T-helper 22 cell (primary cell): Measurements from ENCODE around the gene STRA6.

Experiments
- DNase-seq: peaks from one replicate; pipeline ENCODE4 v3.0.0-alpha.2; 2020; ENCODE audit warnings: low read depth

Gene STRA6, protein sequence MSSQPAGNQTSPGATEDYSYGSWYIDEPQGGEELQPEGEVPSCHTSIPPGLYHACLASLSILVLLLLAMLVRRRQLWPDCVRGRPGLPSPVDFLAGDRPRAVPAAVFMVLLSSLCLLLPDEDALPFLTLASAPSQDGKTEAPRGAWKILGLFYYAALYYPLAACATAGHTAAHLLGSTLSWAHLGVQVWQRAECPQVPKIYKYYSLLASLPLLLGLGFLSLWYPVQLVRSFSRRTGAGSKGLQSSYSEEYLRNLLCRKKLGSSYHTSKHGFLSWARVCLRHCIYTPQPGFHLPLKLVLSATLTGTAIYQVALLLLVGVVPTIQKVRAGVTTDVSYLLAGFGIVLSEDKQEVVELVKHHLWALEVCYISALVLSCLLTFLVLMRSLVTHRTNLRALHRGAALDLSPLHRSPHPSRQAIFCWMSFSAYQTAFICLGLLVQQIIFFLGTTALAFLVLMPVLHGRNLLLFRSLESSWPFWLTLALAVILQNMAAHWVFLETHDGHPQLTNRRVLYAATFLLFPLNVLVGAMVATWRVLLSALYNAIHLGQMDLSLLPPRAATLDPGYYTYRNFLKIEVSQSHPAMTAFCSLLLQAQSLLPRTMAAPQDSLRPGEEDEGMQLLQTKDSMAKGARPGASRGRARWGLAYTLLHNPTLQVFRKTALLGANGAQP

DNA sequence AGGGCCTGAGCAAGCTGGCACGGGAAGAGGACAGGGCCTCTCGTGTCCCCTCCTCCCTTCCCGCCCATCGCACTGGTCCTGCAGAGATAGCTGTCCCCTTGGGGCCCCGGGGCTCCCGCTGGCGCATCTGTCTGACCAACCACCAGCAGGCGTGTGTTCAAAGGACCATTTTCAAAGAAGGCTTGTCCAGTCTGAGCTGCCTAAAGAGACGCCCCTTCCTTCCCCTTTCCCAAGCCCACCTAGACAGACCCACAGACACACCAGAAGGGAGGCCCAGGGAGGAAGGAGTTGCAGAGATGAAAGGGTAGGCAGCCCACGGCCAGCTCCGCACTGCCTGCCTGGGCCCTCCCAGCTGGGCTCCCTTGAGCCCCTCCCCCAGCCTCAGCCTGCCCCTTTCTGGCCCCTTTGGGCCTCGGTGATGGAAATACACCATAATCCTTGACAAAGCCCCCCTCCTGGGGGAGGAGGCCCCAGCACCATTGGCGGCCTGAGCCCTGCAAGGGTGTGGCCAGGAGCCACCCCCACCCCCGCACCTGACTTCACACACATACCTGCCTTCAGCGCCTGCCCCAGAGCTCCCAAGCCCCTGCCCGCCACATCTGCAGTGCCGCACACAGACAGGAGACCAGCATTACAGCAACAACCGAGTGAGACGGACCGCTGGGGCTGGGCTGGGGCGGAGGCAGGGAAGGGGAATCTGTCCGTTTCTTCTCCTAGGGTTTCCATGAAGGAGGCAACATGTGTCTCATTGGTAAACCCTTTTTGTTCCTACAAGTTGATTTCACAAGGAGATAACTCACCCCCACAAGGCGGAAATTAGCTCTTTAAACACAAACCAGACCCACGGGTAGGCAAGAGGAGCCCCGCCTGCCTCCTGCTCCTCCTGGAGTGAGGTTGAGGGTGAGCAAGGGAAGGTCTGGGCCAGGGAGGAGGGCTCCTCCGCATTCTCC, at the start of gene STRA6:
Gene STRA6 (minus strand): TSS at position 336 of the 950 bp plus-strand sequence. CDS start 520 bp downstream, outside the sequence.
- DNase-seq, result no peak

DNA sequence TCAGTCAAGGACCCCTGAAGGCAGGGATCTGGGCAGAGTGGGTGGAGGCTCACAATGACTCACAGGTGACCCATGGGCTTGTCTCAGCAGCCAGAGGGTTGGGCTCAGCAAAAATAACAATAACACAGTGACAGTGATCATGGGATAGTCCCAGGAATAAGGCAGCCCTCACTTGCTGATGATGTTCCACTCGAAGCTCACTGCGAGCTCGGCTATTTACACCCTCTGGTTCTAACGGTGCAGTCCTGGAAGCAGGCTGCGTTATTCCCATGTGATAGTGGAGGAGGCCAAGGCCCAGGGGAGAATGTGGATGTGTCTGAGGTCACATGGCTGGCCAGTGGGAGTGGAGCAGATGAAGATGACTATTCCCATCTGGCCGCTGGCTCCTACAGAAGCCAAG, 49.7 kb upstream of the STRA6 start:
- DNase-seq, result no peak

DNA sequence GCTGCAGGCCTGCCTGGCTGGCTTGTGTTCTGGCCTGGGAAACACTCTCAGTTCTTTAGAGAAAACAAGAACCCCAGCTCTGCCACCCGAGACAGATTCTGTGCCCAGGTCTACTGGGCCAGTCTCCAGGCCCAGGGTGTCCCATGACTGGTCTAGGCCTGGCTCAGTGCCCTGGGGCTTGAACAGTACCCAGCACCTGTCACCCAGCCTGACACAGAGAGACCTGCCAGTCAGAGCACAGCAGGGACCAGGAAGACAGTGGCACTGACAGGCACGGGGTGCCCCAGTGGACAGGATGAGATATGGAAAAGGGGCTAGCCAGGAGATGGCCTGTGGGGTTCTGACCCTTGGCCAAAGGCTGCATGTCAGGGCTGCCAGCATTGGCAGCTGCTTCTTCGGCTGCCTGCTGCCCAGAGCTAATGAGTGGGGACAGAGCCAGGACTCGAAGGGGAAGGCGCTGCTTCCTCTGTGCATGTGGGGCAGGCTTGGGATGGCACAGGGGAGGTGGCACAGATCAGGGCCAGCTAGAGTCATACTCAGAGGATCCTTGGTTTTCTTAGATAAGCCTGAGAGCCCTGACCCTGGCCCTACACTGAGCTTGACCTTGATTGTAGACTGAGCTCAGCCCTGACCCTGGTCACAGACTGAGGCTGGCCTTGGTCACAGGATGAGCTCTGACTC, 48.7 kb upstream of the STRA6 start:
- no peak for DNase-seq

DNA sequence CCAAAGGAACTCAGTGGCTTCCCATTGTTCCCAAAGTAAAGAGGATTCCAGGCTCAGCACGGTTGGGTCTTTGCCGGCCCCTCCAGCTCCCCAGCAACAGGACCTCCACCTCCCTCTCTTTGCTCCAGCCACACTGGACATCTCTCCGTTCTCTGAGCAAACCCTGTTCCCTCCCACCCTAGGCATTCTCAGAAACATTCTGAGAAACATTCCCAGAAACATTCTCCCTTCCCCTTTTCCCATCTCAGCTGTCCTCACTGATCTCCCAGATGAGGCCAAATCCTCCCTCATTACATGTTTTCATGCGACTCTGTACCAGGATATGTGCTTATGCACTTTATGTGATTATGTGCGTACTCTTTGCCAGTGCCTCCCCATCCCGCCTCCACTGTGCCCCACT, 47.7 kb upstream of the STRA6 start:
- no peak for DNase-seq

DNA sequence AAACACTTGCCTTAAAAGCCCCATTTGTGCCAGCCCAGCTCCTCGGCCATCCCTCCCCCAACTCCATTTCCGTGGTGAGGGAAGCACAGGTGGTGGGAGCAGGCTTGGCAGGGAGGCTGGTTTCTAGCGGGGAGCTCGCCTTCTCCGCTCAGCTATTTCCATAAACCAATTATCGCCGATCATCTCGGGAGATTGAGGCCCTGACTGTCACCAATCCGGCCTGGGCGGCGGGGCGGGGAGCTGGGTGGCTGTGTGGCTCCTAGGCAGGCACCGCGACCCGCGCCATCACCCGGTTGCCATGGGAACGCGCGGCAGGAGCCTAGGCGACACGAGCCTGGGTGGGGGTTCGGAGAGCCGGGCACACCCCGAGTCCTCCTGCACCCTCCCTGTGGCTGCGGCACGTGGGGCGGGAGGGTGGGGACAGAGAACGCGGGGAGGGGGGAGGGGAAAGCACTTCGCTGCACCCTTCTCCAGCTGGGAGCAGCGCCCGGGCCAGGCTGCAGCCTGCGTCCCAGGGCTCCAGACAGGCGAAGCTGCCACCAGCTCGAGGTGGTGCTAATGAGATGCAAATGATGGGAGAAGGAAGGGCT, 42.9 kb upstream of the STRA6 start:
- DNase-seq, result no peak

GRCh38 chr15:74244822-74245341, 42.3 kb upstream of the STRA6 start:
- no peak for DNase-seq

DNA sequence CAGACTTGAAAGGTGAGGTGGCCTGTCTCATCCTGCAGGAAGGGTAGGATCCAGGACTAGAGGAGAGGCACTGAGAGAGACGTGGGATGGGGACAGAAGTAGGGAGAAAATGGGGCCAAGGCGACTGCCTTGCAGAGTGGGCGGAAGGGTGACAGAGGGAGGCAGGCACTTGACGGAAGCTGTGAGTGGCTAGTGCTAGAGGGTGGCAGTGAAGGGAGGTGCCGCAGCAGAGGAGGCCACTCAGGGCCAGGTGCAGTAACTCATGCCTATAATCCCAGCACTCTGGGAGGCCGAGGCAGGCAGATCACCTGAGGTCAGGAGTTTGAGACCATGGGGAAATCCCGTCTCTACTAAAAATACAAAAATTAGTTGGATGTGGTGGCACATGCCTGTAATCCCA, 40.8 kb upstream of the STRA6 start:
- no peak for DNase-seq

GRCh38 chr15:74242441-74243185, 40.0 kb upstream of the STRA6 start:
- no peak for DNase-seq

- DNase-seq, result no peak
Observed at GRCh38 chr15:74240897-74241614, 38.5 kb upstream of the STRA6 start.

- DNase-seq, result no peak
Observed at GRCh38 chr15:74240002-74240568, 37.5 kb upstream of the STRA6 start.

DNA sequence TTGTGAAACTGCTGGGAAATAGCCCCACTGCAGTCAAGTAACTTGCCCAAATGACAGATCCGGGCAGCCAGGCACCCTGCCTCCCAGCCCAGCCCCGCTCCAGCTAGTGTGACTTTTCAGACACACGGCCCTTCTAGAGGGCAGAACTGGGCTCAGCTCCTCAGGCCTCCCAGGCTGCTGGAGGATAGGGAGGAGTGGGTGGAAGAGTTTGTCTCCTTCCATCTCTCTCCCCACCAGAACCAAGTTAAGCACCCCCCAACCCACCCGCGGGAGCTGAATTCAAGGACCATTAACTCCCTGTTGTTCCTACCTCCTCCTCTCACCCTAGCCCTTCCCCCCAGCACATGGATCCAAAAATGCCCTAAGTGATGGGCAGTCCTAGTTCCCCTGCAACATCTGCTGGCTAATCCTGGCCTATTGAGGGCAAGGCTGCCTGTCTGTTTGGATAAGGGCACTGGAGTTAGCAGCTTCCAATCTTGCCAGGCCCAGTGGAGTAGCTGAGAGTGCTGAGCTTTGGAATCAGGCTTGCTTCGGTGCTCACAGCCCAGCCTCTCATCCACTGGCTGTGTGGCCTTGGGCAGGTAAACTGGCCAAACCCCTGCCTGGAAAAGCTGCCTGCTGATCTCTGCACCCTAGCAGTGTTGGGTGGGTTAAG, 36.6 kb upstream of the STRA6 start:
- no peak for DNase-seq

GRCh38 chr15:74235962-74236361, 33.4 kb upstream of the STRA6 start, which contains the start of gene CCDC33:
CCDC33 (plus strand) TSS chr15:74236326; CDS start chr15:74236720, 394 bp downstream.
- DNase-seq, result no peak

DNA sequence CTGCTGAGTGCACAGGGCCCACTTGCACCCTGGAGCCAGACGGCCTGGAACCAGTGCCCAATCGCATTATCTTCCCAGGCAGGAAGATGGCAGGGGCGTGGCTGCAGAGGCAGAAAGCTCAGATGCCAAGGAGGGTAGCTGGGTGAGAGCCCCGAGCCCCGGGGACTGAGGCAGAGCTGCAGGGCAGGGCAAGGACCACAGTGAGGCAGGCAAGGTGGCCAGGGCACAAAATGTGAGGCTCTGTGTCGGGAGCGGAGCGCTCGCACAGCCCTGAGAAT, 31.9 kb upstream of the STRA6 start:
- no peak for DNase-seq

GRCh38 chr15:74233851-74234597, 31.4 kb upstream of the STRA6 start:
- DNase-seq, result no peak

DNA sequence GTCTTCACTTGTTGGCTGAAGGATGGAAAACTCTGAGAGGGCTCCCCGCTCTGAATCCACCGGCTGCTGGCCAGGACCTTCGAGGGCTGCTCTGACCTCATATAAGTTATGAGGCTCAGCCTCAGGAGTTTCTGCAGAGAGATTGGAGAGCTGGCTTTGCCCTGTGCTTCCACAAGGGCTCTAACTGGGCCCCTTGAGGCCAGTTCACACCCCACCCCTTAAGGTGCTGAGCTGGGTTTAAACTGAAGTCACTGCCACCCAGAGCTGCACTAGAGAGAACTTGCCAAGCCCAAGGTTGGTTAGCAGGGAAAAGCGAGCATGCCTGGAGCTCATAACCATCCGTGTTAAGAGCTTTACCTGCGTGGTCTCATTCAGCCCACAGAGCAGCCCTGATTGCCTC, 30.8 kb upstream of the STRA6 start:
- DNase-seq, result no peak

DNA sequence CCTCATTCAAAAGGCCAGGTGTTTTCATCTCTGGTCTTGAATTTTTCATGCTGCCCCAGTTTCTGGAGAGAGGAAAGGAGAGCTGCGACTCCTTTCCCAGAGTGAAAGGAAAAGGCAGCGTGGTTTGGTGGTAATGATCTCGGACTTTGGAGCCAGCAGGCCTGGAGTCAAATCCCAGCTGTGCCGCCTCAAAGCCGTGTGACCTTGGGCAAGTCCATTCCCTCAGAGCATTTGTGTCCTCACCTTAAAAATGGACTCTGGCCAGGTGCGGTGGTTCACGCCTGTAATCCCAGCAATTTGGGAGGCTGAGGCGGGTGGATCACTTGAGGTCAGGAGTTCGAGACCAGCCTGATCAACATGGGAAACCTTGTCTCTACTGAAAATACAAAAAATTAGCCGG, 28.9 kb upstream of the STRA6 start:
- no peak for DNase-seq

DNA sequence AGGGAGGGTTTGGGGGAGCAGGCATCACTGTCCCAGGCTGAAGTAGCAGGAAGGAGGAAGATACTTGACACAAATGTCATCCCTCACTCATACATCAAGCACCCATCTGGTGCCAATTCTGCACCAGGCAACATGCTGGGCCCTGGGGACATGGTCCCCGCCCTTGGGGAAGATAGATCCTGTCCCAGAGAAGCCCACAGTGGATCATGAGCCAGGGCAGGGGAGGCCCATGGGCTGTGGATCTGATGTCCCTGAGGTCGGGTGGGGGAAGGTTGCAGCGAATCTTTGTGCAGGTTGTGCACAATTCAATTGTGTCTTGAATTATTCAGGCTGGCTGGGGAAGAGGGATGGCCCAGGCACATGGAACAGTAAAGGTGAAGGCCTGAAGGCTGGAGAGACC, 27.1 kb upstream of the STRA6 start:
- DNase-seq, result no peak

DNA sequence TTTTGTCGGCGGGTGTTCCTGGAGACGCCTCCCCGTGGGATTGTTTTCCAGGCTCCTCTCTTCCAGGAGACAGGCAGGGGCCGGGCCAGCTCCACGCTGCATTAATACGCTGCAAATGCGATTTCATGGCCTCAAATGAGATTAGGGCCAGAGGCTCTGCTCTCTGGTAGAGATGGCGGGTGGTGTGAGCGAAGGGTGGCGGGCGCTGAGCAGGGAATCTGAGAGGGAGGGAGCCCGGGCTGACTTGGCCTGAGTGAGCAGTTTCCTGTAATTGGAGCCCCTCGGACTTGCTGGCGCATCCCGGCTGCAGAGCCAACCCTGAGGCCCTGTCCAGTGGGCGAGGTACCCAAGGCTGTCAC, 26.1 kb upstream of the STRA6 start:
- DNase-seq, result no peak
